Anterior cingulate cortex (tissue), 58 donors: ENCODE measurements around the gene PCDHB3.
A peak's percentile ranks its signal among the peaks of the same experiment; 100 is the strongest.
"Not testable (repeated sequence)": the region's sequence is repeated elsewhere in the genome, so short reads cannot be mapped to it uniquely, and the experiment has no call there.

Experiments used
- DNase-seq, 58 donors: peaks; one replicate each; lab custom pipeline; 2025; lab: John Stamatoyannopoulos, UW

PCDHB3 gene

GRCh38 chr5:141100243-141100805, at the start of gene PCDHB3:
Gene PCDHB3 (plus strand): TSS chr5:141100473. CDS start chr5:141100650, 177 bp downstream.
- DNase-seq: peak in 7 of 58 donors; percentile 10 to 43 (median 18)

- DNase-seq: no peak
These were observed 49.4 kb upstream of the PCDHB3 start, which contains the start of gene PCDHB1 for GRCh38 chr5:141050622-141051520. Gene PCDHB1 (plus strand): TSS chr5:141051374. CDS start chr5:141051471, 97 bp downstream.

GRCh38 chr5:141051521-141051866, 48.8 kb upstream of the PCDHB3 start:
- no peak for DNase-seq

- DNase-seq: no peak
These were observed 22.4 kb upstream of the PCDHB3 start for GRCh38 chr5:141077826-141078225.

GRCh38 chr5:141082228-141082627, 18.0 kb upstream of the PCDHB3 start:
- DNase-seq: no peak

- DNase-seq: peak in 37 of 58 donors; percentile 2 to 61 (median 24)
These were observed 15.7 kb upstream of the PCDHB3 start for GRCh38 chr5:141084487-141084989.

GRCh38 chr5:141094481-141095262, 5.6 kb upstream of the PCDHB3 start, which contains the start of gene PCDHB2:
Gene PCDHB2 (plus strand): TSS chr5:141094615. CDS start chr5:141094791, 176 bp downstream.
- peak in 17 of 58 donors; percentile 2 to 46 (median 10) for DNase-seq

GRCh38 chr5:141095263-141095641, 5.0 kb upstream of the PCDHB3 start:
- DNase-seq: no peak

- not testable (repeated sequence) for DNase-seq
These were observed 4.1 kb upstream of the PCDHB3 start for GRCh38 chr5:141096181-141096580.

- DNase-seq: not testable (repeated sequence)
These were observed 3.7 kb upstream of the PCDHB3 start for GRCh38 chr5:141096586-141096985.

GRCh38 chr5:141101059-141101458, 786 bp downstream of the PCDHB3 start:
- no peak for DNase-seq

- DNase-seq: not testable (repeated sequence)
These were observed 1.8 kb downstream of the PCDHB3 start for GRCh38 chr5:141102070-141102469.

- DNase-seq: not testable (repeated sequence)
These were observed 2.2 kb downstream of the PCDHB3 start for GRCh38 chr5:141102471-141102870.

- no peak for DNase-seq
These were observed 5.1 kb downstream of the PCDHB3 start for GRCh38 chr5:141105350-141105749.

GRCh38 chr5:141119250-141119649, 19.0 kb downstream of the PCDHB3 start:
- DNase-seq: no peak

- DNase-seq: peak in 4 of 58 donors; percentile 6 to 51 (median 30)
These were observed 21.3 kb downstream of the PCDHB3 start, which contains the start of gene PCDHB4 for GRCh38 chr5:141121563-141121962. Gene PCDHB4 (plus strand): TSS chr5:141121818. CDS start chr5:141121999, 181 bp downstream.

GRCh38 chr5:141121985-141122384, 21.7 kb downstream of the PCDHB3 start:
- DNase-seq: no peak

GRCh38 chr5:141123396-141124135, 23.3 kb downstream of the PCDHB3 start:
- not testable (repeated sequence) for DNase-seq

GRCh38 chr5:141127305-141127704, 27.0 kb downstream of the PCDHB3 start:
- DNase-seq: no peak
